ENCODE measurements around the gene TGFBR1.

- TF ChIP-seq CTCF (IDR thresholded peaks at IDR 0.05 in 8 of 11, conservative IDR thresholded peaks at IDR 0.05 in 3 of 11), result no peak
- no peak for TF ChIP-seq POLR2A (IDR thresholded peaks at IDR 0.05)
These were observed 9.1 kb downstream of the TGFBR1 start for GRCh38 chr9:99114049-99114440.
